Keratinocyte (primary cell): ENCODE data around the gene SLC8A3. TPM values are rescaled to one million over a fixed set of nuclear protein-coding genes. Genes with fewer than 3 reads are reported as not detected.

ENCODE experiments used
- DNase-seq: peaks from one replicate; pipeline ENCODE4 v3.0.0-alpha.2; 2011; ENCODE audit warnings: low read depth, missing footprints, low spot score
- FAIRE-seq: peaks from 2 replicates; lab custom pipeline; 2011; peaks lifted over from hg19 to GRCh38; lab: Jason Lieb, UNC
- H2AFZ ChIP-seq: 2 replicates; pipeline ENCODE4 v1.6.0; 2012; ENCODE audit warnings: low read length, control low read depth, inconsistent platforms; ENCODE audit not compliant: control insufficient read depth
- H3K27ac ChIP-seq: 2 replicates; pipeline ENCODE4 v1.5.1; 2011; ENCODE audit warnings: low read length; ENCODE audit not compliant: control insufficient read depth, insufficient read depth
- H3K27me3 ChIP-seq: 3 replicates; pipeline ENCODE4 v1.6.0; 2011; ENCODE audit warnings: low read length; ENCODE audit not compliant: control insufficient read depth, insufficient read depth; ENCODE audit errors: extremely low read depth
- H3K36me3 ChIP-seq, 2 experiments: 2 replicates in 1 of 2; 3 replicates in 1 of 2; pipeline ENCODE4 v1.5.1; 2011; ENCODE audit warnings: low read length in 2 of 2, mild to moderate bottlenecking in 1 of 2; ENCODE audit not compliant: control insufficient read depth in 2 of 2, insufficient read depth in 2 of 2; ENCODE audit errors: extremely low read depth in 1 of 2
- H3K4me1 ChIP-seq: 3 replicates; pipeline ENCODE4 v1.5.1; 2011; ENCODE audit warnings: low read length; ENCODE audit not compliant: control insufficient read depth, insufficient read depth; ENCODE audit errors: extremely low read depth
- H3K4me2 ChIP-seq: 3 replicates; pipeline ENCODE4 v1.6.0; 2011; ENCODE audit warnings: low read depth, low read length; ENCODE audit not compliant: control insufficient read depth, insufficient read depth; ENCODE audit errors: extremely low read depth
- H3K4me3 ChIP-seq, 3 experiments: fragments of 200-600 bp in 1 of 3; sonication (generic) in 1 of 3; 2 replicates in 2 of 3; 3 replicates in 1 of 3; pipeline ENCODE4 v1.5.1; 2011 to 2016; ENCODE audit warnings: low read length in 3 of 3, mild to moderate bottlenecking in 3 of 3, control low read depth in 2 of 3, inconsistent platforms in 1 of 3, low read depth in 1 of 3, mixed read lengths in 1 of 3, mixed run types in 1 of 3, moderate library complexity in 1 of 3; ENCODE audit not compliant: control insufficient read depth in 2 of 3, insufficient read depth in 2 of 3; ENCODE audit errors: extremely low read depth in 1 of 3
- H3K79me2 ChIP-seq: 2 replicates; pipeline ENCODE4 v1.6.0; 2012; ENCODE audit warnings: low read length; ENCODE audit not compliant: control insufficient read depth, insufficient read depth
- H3K9ac ChIP-seq: 3 replicates; pipeline ENCODE4 v1.6.0; 2011; ENCODE audit warnings: low read length; ENCODE audit not compliant: control insufficient read depth, insufficient read depth; ENCODE audit errors: extremely low read depth
- H3K9me1 ChIP-seq: 3 replicates; pipeline ENCODE4 v1.6.0; 2011; ENCODE audit warnings: low read length; ENCODE audit not compliant: control insufficient read depth, insufficient read depth; ENCODE audit errors: extremely low read depth
- H3K9me3 ChIP-seq: 2 replicates; pipeline ENCODE4 v1.5.1; 2012; ENCODE audit warnings: low read depth, low read length; ENCODE audit not compliant: control insufficient read depth
- H4K20me1 ChIP-seq: 3 replicates; pipeline ENCODE4 v1.6.0; 2011; ENCODE audit warnings: low read length; ENCODE audit not compliant: control insufficient read depth, insufficient read depth; ENCODE audit errors: extremely low read depth
- EZH2 ChIP-seq: IDR thresholded peaks from one replicate; pipeline ENCODE4 v1.6.1; 2012; ENCODE audit warnings: inconsistent platforms, mild to moderate bottlenecking, low read length, moderate library complexity
- dilution Hi-C: fragments of 300-500 bp; cut with MboI; formaldehyde crosslinking; loops from one replicate; pipeline ENCODE4 v1.7.0; 2020; ENCODE audit warnings: low sequenced_read_pairs; ENCODE audit not compliant: extremely low pct_ligation_motif_present
- polyA plus RNA-seq, 5 experiments: library from polyadenylated mRNA; depleted of rRNA in 3 of 5; stranded (reverse) in 3 of 5; stranded (forward) in 1 of 5; unstranded in 1 of 5; fragments of >200 nt; gene quantifications; 1 replicate in 1 of 5; 2 replicates in 3 of 5; 3 replicates in 1 of 5; pipeline versions ENCODE4 v1.2.1 to v1.2.3, GENCODE V29; 2011 to 2012; ENCODE audit warnings: missing spikeins in 2 of 5, low read depth in 1 of 5, low replicate concordance in 1 of 5
- TF ChIP-seq, protein P1 (sequence below), 3 experiments: IDR thresholded peaks in 1 of 3; conservative IDR thresholded peaks in 1 of 3; optimal IDR thresholded peaks in 1 of 3; 2 replicates in 2 of 3; 3 replicates in 1 of 3; pipeline versions ENCODE3 to v1.5.1; 2011; ENCODE audit warnings: low read length in 3 of 3, mild to moderate bottlenecking in 3 of 3, moderate library complexity in 2 of 3, control low read depth in 1 of 3, inconsistent platforms in 1 of 3; ENCODE audit not compliant: insufficient read depth in 2 of 3; ENCODE audit errors: extremely low read depth in 1 of 3

The SLC8A3 gene
- polyA plus RNA-seq, 1 donor (not counting 4 experiments of a cell fraction or from before 2014, with no cell fraction given) = not detected

GRCh38 chr14:70108419-70108818, 80.3 kb downstream of the SLC8A3 start:
- no peaks in the 10 kb centered on the region for H3K79me2 ChIP-seq
- no peak overlapping the region for H3K27ac ChIP-seq
- TF ChIP-seq EZH2 = no peak
- TF ChIP-seq, protein P1, sequence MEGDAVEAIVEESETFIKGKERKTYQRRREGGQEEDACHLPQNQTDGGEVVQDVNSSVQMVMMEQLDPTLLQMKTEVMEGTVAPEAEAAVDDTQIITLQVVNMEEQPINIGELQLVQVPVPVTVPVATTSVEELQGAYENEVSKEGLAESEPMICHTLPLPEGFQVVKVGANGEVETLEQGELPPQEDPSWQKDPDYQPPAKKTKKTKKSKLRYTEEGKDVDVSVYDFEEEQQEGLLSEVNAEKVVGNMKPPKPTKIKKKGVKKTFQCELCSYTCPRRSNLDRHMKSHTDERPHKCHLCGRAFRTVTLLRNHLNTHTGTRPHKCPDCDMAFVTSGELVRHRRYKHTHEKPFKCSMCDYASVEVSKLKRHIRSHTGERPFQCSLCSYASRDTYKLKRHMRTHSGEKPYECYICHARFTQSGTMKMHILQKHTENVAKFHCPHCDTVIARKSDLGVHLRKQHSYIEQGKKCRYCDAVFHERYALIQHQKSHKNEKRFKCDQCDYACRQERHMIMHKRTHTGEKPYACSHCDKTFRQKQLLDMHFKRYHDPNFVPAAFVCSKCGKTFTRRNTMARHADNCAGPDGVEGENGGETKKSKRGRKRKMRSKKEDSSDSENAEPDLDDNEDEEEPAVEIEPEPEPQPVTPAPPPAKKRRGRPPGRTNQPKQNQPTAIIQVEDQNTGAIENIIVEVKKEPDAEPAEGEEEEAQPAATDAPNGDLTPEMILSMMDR (optimal IDR thresholded peaks at IDR 0.05 in 1 of 3, IDR thresholded peaks at IDR 0.05 in 1 of 3, conservative IDR thresholded peaks at IDR 0.05 in 1 of 3; ENCODE audit: extremely low read depth in 1 of 3, insufficient read depth in 2 of 3, low read length in 3 of 3) = no peak
- H3K9me1 ChIP-seq = no peaks in the 10 kb centered on the region
- DNase-seq = no peak
- dilution Hi-C loops = no loop called here
- no peak overlapping the region for H3K4me3 ChIP-seq
- H3K36me3 ChIP-seq = no peaks in the 10 kb centered on the region
- H4K20me1 ChIP-seq = no peaks in the 10 kb centered on the region
- H3K9ac ChIP-seq = no peak overlapping the region
- no peak for FAIRE-seq
- no peak overlapping the region for H2AFZ ChIP-seq
- no peaks in the 10 kb centered on the region for H3K9me3 ChIP-seq
- no peaks in the 10 kb centered on the region for H3K4me1 ChIP-seq
- no peaks in the 10 kb centered on the region for H3K27me3 ChIP-seq
- H3K4me2 ChIP-seq = no peak overlapping the region

DNA sequence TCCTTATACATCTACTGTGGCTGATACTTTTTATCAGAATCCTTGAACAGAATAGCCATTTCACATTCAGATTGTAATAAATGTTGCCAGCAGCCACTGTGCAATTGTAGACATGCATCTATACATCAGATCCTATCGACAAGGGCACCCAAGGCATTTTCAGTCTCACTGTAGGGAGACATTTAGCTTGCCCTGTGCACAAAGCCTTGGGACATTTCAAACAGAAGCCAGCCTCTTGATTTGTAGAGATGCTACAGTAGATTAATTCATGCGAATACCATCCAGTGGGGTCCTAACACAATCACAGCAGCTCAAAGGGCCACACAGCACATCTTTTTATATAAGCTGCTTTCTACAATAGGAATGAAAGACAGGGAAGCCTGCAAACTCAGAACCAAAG, 81.4 kb downstream of the SLC8A3 start:
- H3K4me3 ChIP-seq = no peak overlapping the region
- H3K4me1 ChIP-seq = no peaks in the 10 kb centered on the region
- DNase-seq (no peak), FAIRE-seq (no peak)
- H3K9me3 ChIP-seq = no peaks in the 10 kb centered on the region
- H3K4me2 ChIP-seq = no peak overlapping the region
- no peak overlapping the region for H3K27ac ChIP-seq
- H2AFZ ChIP-seq = no peak overlapping the region
- H3K36me3 ChIP-seq = no peaks in the 10 kb centered on the region
- H3K79me2 ChIP-seq = no peaks in the 10 kb centered on the region
- H4K20me1 ChIP-seq = no peaks in the 10 kb centered on the region
- TF ChIP-seq EZH2 = no peak
- TF ChIP-seq, protein P1 (optimal IDR thresholded peaks at IDR 0.05 in 1 of 3, IDR thresholded peaks at IDR 0.05 in 1 of 3, conservative IDR thresholded peaks at IDR 0.05 in 1 of 3; ENCODE audit: extremely low read depth in 1 of 3, insufficient read depth in 2 of 3, low read length in 3 of 3) = no peak
- no peaks in the 10 kb centered on the region for H3K9me1 ChIP-seq
- H3K9ac ChIP-seq = no peak overlapping the region
- H3K27me3 ChIP-seq = no peaks in the 10 kb centered on the region
- dilution Hi-C loops = no loop called here
